Glutamatergic neuron (in vitro differentiated cells): Measurements from ENCODE around the gene SV2B. TPM values are rescaled to one million over a fixed set of nuclear protein-coding genes. Genes with fewer than 3 reads are reported as not detected.

Experiments
- DNase-seq: peaks from one replicate; pipeline ENCODE4 v3.0.0; 2022
- H3K27ac Mint-ChIP-seq: one replicate; pipeline ENCODE4 v1.8.0; 2020; ENCODE audit warnings: mild to moderate bottlenecking, mixed read lengths, inconsistent platforms; ENCODE audit not compliant: unreplicated experiment
- H3K27me3 Mint-ChIP-seq: one replicate; pipeline ENCODE4 v1.8.0; 2020; ENCODE audit warnings: mild to moderate bottlenecking, moderate library complexity, mixed read lengths, inconsistent platforms; ENCODE audit not compliant: unreplicated experiment
- H3K36me3 Mint-ChIP-seq: one replicate; pipeline ENCODE4 v1.8.0; 2020; ENCODE audit warnings: mild to moderate bottlenecking, mixed read lengths, inconsistent platforms; ENCODE audit not compliant: unreplicated experiment
- H3K4me1 Mint-ChIP-seq: one replicate; pipeline ENCODE4 v1.8.0; 2020; ENCODE audit warnings: mild to moderate bottlenecking, low read depth, mixed read lengths, inconsistent platforms; ENCODE audit not compliant: unreplicated experiment
- H3K4me3 Mint-ChIP-seq: one replicate; pipeline ENCODE4 v1.8.0; 2020; ENCODE audit warnings: mild to moderate bottlenecking, mixed read lengths, inconsistent platforms; ENCODE audit not compliant: unreplicated experiment
- H3K9me3 Mint-ChIP-seq: one replicate; pipeline ENCODE4 v1.8.0; 2020; ENCODE audit warnings: mild to moderate bottlenecking, moderate library complexity, mixed read lengths, inconsistent platforms; ENCODE audit not compliant: unreplicated experiment
- total RNA-seq: library from RNA; stranded (reverse); fragmentation: NEBNext Ultra II Directional; extraction: Animal tissue kit (Norgen Biotek cat#: 25700); gene quantifications from one replicate; pipeline ENCODE4 v1.2.1, GENCODE V29; 2021; ENCODE audit not compliant: unreplicated experiment
- TF ChIP-seq, protein P1 (sequence below): fragments of 200-600 bp; sonication (generic); IDR thresholded peaks from one replicate; pipeline ENCODE4 v1.5.0; 2021; ENCODE audit not compliant: partially characterized antibody, unreplicated experiment

Gene SV2B
- total RNA-seq, 1 donor from 2014 or later: 7.1 TPM

DNA sequence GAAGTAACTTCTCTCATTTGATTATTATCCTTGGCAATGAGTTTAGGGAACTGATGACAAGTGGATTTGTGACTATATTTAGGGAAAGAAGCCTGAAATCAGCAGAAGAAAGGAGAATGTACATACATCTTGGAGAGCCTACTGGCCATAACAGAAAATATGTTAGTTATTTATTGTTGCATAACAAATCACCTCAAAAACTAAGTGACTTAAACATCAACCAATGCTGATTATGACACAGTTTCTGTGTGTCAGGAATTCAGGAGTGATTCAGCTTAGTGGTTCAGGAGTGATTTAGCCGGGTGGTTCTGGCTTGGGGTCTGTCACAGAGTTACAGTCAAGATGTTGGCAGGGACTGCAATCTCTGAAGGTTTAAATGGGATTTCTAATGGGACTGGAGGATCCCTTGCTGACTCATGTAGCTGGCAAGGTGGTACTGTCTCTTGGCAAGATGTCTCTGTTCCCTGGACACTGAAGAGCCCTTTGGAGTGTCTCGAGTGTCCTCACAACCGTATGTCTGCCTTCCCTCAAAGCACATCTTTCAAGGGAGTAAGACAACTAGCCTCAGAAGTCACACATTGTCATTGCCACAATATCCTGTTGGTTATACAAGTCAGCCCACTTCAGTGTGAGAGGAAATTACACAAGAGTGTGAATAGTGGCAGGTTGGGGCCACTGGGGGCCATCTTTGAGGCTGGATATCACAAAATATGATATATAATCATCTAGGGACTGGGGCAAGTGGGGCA is 248.9 kb downstream of the SV2B start:
- Mint-ChIP-seq H3K4me3 (no peak overlapping the region), H3K9me3 (no peaks in the 10 kb centered on the region)
- TF ChIP-seq, protein P1, sequence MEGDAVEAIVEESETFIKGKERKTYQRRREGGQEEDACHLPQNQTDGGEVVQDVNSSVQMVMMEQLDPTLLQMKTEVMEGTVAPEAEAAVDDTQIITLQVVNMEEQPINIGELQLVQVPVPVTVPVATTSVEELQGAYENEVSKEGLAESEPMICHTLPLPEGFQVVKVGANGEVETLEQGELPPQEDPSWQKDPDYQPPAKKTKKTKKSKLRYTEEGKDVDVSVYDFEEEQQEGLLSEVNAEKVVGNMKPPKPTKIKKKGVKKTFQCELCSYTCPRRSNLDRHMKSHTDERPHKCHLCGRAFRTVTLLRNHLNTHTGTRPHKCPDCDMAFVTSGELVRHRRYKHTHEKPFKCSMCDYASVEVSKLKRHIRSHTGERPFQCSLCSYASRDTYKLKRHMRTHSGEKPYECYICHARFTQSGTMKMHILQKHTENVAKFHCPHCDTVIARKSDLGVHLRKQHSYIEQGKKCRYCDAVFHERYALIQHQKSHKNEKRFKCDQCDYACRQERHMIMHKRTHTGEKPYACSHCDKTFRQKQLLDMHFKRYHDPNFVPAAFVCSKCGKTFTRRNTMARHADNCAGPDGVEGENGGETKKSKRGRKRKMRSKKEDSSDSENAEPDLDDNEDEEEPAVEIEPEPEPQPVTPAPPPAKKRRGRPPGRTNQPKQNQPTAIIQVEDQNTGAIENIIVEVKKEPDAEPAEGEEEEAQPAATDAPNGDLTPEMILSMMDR: no peak

More for the DNA sequence above, 248.9 kb downstream of the SV2B start:
- Mint-ChIP-seq H3K27ac (no peak overlapping the region), H3K4me1 (no peaks in the 10 kb centered on the region), H3K27me3 (peaks cover 5% of the 10 kb centered on the region), H3K36me3 (no peaks in the 10 kb centered on the region)
- no peak for DNase-seq

Other genes starting within 250 kb of the SV2B start
- gene FURIN, start 231.7 kb upstream of the SV2B start, total RNA-seq: 26.5 TPM
- gene FES, start 215.8 kb upstream of the SV2B start, total RNA-seq: 3.3 TPM
- gene MAN2A2, start 197.0 kb upstream of the SV2B start, total RNA-seq: 81.8 TPM
- gene HDDC3, start 167.7 kb upstream of the SV2B start, total RNA-seq: 10.7 TPM
- gene UNC45A, start 165.0 kb upstream of the SV2B start, total RNA-seq: 65.1 TPM
- 11.5 TPM for gene RCCD1, start 145.4 kb upstream of the SV2B start, total RNA-seq
- gene PRC1, start 105.7 kb upstream of the SV2B start, total RNA-seq: 42.5 TPM
- 31.7 TPM for gene VPS33B, start 77.7 kb upstream of the SV2B start, total RNA-seq